Glutamatergic neuron (in vitro differentiated cells): Measurements from ENCODE around the gene CCDC33. TPM values are rescaled to one million over a fixed set of nuclear protein-coding genes. Genes with fewer than 3 reads are reported as not detected.

Source experiments
- DNase-seq: peaks from one replicate; pipeline ENCODE4 v3.0.0; 2022
- H3K27ac Mint-ChIP-seq: one replicate; pipeline ENCODE4 v1.8.0; 2020; ENCODE audit warnings: mild to moderate bottlenecking, mixed read lengths, inconsistent platforms; ENCODE audit not compliant: unreplicated experiment
- H3K27me3 Mint-ChIP-seq: one replicate; pipeline ENCODE4 v1.8.0; 2020; ENCODE audit warnings: mild to moderate bottlenecking, moderate library complexity, mixed read lengths, inconsistent platforms; ENCODE audit not compliant: unreplicated experiment
- H3K36me3 Mint-ChIP-seq: one replicate; pipeline ENCODE4 v1.8.0; 2020; ENCODE audit warnings: mild to moderate bottlenecking, mixed read lengths, inconsistent platforms; ENCODE audit not compliant: unreplicated experiment
- H3K4me1 Mint-ChIP-seq: one replicate; pipeline ENCODE4 v1.8.0; 2020; ENCODE audit warnings: mild to moderate bottlenecking, low read depth, mixed read lengths, inconsistent platforms; ENCODE audit not compliant: unreplicated experiment
- H3K4me3 Mint-ChIP-seq: one replicate; pipeline ENCODE4 v1.8.0; 2020; ENCODE audit warnings: mild to moderate bottlenecking, mixed read lengths, inconsistent platforms; ENCODE audit not compliant: unreplicated experiment
- H3K9me3 Mint-ChIP-seq: one replicate; pipeline ENCODE4 v1.8.0; 2020; ENCODE audit warnings: mild to moderate bottlenecking, moderate library complexity, mixed read lengths, inconsistent platforms; ENCODE audit not compliant: unreplicated experiment
- CTCF ChIP-seq: fragments of 200-600 bp; sonication (generic); IDR thresholded peaks from one replicate; pipeline ENCODE4 v1.5.0; 2021; ENCODE audit not compliant: partially characterized antibody, unreplicated experiment
- total RNA-seq: library from RNA; stranded (reverse); fragmentation: NEBNext Ultra II Directional; extraction: Animal tissue kit (Norgen Biotek cat#: 25700); gene quantifications from one replicate; pipeline ENCODE4 v1.2.1, GENCODE V29; 2021; ENCODE audit not compliant: unreplicated experiment

The CCDC33 gene
- total RNA-seq, 1 donor from 2014 or later: 0.49 TPM

GRCh38 chr15:74209997-74210671, 26.0 kb upstream of the CCDC33 start:
- Mint-ChIP-seq H3K27ac (no peak overlapping the region), H3K36me3 (peaks cover 5% of the 10 kb centered on the region), H3K9me3 (peaks cover 7% of the 10 kb centered on the region), H3K4me1 (peaks cover 11% of the 10 kb centered on the region), H3K4me3 (no peak overlapping the region), H3K27me3 (peaks cover 8% of the 10 kb centered on the region)
- no peak for TF ChIP-seq CTCF
- no peak for DNase-seq

- Mint-ChIP-seq H3K4me3 (no peak overlapping the region), H3K9me3 (peaks cover 7% of the 10 kb centered on the region), H3K27ac (no peak overlapping the region), H3K27me3 (peaks cover 14% of the 10 kb centered on the region), H3K4me1 (peaks cover 15% of the 10 kb centered on the region), H3K36me3 (peaks cover 5% of the 10 kb centered on the region)
- DNase-seq: no peak
- no peak for TF ChIP-seq CTCF
Measured at GRCh38 chr15:74210729-74211128, 25.4 kb upstream of the CCDC33 start.

- no peak overlapping the region for H3K4me3 Mint-ChIP-seq
- H3K27me3 Mint-ChIP-seq: peaks cover 14% of the 10 kb centered on the region
- peaks cover 5% of the 10 kb centered on the region for H3K36me3 Mint-ChIP-seq
- no peak overlapping the region for H3K27ac Mint-ChIP-seq
- peaks cover 7% of the 10 kb centered on the region for H3K9me3 Mint-ChIP-seq
- peaks cover 15% of the 10 kb centered on the region for H3K4me1 Mint-ChIP-seq
- DNase-seq: no peak
- no peak for TF ChIP-seq CTCF
Measured at GRCh38 chr15:74211656-74212055, 24.5 kb upstream of the CCDC33 start.

GRCh38 chr15:74212494-74212893, 23.6 kb upstream of the CCDC33 start:
- Mint-ChIP-seq H3K36me3 (peaks cover 5% of the 10 kb centered on the region), H3K4me3 (no peak overlapping the region), H3K27me3 (peaks cover 14% of the 10 kb centered on the region), H3K9me3 (peaks cover 5% of the 10 kb centered on the region), H3K4me1 (peaks cover 15% of the 10 kb centered on the region), H3K27ac (no peak overlapping the region)
- TF ChIP-seq CTCF: no peak
- DNase-seq: no peak

- H3K27ac Mint-ChIP-seq: no peak overlapping the region
- DNase-seq: no peak
Measured at GRCh38 chr15:74213858-74214284, 22.3 kb upstream of the CCDC33 start.

More at GRCh38 chr15:74213858-74214284, 22.3 kb upstream of the CCDC33 start:
- Mint-ChIP-seq H3K4me3 (no peak overlapping the region), H3K27me3 (peaks cover 12% of the 10 kb centered on the region), H3K9me3 (peaks cover 2% of the 10 kb centered on the region), H3K4me1 (peaks cover 15% of the 10 kb centered on the region), H3K36me3 (no peaks in the 10 kb centered on the region)
- no peak for TF ChIP-seq CTCF
